HK-2 (cell line): ENCODE measurements around the gene DAAM1.
A peak's percentile ranks its signal among the peaks of the same experiment; 100 is the strongest.

ENCODE experiments used
- DNase-seq: peaks from one replicate; pipeline ENCODE4 v3.0.0-alpha.2; 2018; ENCODE audit not compliant: unreplicated experiment

Gene DAAM1

DNA sequence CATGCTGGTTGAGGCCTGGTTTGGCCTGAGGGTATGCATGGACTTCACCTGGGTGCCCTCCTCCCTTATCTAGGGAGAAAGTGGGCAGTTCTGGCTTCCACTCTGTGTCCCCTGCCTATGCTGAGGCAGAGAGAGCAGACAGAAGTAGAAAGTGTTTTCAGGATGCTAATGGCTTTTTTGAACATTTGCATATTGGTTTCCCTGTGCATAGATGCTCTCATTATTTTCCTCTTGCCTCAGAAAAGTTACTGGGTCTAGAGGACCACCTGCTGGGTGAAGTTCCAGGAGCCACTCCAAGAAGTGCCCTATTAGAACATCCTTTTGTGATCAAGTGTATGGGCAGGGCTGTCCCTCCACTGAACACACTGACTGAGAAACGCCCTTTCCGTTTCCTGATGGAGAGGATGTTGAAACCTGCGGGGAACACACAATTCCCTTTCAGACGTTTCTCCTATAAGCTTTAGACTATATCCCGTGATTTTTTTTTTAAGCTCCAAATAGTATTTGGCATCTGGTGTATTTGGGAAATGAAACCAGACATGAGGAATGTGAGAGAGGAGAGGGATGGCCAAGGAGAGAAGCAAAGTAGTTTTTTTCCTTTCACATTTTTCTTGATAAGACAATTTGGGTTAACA, 66.6 kb downstream of the DAAM1 start:
- no peak for DNase-seq

DNA sequence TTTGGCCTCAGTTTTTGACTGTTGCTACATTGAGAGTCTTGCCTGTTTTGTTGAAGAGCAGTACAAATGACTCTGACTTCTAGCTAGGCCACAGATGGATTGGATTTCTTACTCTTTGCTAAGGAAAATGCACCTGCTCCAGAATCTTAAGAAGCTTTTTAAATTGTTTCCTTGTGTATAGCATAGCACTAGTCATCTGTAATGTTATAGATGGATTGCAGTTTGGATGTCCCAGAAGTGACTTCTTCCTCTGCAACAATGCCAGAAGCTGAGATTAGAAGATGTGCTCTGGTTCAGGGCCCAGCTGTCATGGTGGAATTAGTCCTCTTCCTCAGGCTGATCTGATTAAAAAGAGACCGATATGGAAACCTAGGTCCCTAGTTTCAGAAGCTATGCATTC, 67.9 kb downstream of the DAAM1 start:
- no peak for DNase-seq

DNA sequence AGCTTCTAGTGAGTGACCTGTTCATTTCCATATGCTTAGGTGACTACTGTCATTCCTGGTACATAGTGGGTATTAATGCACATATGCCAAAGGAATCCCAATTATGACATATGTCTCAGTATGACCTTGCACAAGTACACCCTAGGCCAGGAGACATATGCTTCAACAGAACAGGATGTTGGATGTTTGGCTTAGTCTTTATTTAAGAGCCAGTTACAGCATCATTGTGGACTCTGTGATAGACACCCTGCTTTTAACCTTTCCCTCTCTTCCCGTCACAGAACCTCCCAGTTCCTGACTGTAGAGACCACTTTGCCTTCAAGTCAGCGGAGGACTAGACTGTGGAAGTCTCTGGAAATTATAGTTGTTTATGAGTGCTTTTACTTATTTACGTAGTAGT, 72.9 kb downstream of the DAAM1 start:
- no peak for DNase-seq

- DNase-seq = no peak
Observed at GRCh38 chr14:59262717-59263454, 74.4 kb downstream of the DAAM1 start.

DNA sequence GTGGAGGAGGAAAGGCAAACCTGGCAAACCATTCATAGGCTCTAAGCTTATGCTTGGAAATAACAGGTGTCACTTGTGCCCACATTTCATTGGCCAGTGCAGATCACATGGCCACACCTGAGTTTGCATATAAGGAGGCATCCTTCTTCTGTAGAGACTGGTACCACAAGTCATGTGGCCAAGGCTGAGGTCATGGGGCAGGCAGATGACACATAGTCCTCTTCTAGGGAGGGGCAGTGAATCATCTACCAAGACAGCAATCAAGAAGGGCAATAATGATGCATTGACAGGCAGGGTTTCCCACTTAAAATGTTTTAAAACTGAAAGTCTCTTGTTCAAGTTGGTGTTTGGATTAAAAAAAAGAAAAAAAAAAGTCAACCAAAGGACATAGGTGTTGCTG, 77.3 kb downstream of the DAAM1 start:
- peak; percentile 25 for DNase-seq

- no peak for DNase-seq
Observed at GRCh38 chr14:59267046-59267445, 78.6 kb downstream of the DAAM1 start.

- DNase-seq = no peak
Observed at GRCh38 chr14:59268011-59268410, 79.5 kb downstream of the DAAM1 start.

GRCh38 chr14:59268858-59269257, 80.4 kb downstream of the DAAM1 start:
- DNase-seq = no peak

DNA sequence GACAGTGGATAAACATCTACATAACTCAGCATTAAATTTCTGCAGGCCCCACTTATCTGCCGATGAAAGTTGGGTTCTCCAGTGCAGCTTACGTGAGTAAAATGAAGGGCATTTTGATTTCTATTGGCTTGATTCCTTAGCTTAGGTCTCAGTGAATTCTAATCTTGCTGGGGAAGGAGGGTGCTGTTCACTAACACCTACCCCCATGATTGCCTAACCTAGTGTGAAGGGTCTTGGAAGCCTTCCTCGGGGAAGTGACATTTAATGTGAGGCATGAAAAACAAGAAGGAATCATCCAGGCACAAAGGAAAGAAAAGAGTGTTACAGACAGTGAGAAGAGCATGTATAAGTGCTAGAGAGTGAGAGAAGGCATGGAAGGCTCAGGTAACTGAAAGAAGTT, 81.0 kb downstream of the DAAM1 start:
- no peak for DNase-seq

DNA sequence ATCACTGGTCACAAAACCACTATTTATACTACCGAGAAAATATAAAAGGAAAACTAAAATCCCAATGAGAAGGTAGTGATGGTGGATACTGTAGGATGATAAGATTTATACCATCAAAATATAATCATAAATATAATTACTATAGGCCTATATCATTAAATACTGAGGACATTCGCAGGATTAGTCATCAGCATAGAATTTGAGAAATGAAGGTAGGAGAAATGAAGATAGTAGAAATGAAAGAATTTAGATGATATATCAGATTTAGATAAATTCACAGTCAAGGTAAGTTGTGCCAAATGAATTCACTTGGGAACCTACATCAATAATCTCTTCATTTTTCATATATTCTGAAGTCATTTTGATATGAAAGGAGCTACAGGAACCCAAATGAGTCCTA, 82.8 kb downstream of the DAAM1 start:
- no peak for DNase-seq

GRCh38 chr14:59271734-59272133, 83.3 kb downstream of the DAAM1 start:
- DNase-seq = no peak

GRCh38 chr14:59272633-59273032, 84.2 kb downstream of the DAAM1 start:
- DNase-seq = no peak

GRCh38 chr14:59273737-59274136, 85.3 kb downstream of the DAAM1 start:
- DNase-seq = no peak

DNA sequence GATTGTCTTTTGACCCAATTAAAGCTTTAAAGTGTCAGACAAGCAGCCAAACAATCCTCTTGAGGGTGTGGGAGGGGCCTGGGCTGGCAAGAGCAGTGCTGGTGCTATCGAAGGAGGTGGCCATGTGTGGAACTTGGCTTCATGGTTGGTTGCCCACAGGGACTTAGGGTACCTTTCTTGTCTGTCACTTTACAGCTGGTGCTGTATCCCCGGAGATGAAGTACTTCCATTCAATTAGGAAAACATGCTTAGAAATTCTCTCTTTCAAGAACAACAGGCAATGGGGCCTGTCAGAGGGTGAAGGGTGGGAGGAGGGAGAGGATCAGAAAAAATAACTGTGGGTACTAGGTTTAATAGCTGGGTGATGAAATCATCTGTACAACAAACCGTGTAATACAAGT, 86.5 kb downstream of the DAAM1 start:
- DNase-seq = peak; percentile 34

DNA sequence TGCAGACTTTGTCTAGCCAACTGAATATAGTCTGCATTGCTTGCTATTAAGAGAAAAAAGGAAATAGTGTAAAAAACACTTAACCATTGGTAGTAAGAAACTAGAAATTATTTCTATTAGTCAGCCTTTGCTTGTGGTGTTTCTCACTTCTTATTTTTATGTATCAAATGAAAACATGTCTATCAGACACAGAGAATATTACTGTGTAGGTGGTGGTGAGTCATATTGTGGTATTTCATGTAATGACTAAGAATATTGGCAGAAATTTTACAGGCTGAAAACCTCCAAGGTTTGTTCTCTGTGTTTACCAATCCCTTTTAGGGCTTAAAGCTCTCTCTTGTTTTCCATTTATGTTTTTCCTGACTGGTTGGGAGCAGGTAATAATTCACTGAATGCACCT, 87.2 kb downstream of the DAAM1 start:
- DNase-seq = no peak

DNA sequence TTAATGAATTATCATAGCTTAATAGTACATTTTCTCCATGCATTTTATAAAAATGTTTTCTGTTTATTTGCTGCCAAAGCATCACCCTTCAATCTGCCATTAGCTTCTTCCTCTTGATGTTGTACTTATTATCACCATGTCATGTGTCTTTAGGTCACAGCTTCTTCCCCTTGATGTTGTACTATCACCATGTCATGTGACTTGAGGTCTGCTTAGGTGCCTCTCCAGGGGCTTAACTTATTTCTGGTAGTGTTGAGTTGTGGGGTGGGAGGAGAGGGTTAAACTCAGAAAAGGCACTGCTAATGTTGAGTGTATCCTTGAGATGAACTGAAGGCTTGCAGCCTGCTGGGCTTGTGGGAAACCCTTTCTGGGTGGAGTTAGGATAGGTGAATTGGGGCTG, 87.8 kb downstream of the DAAM1 start:
- no peak for DNase-seq

DNA sequence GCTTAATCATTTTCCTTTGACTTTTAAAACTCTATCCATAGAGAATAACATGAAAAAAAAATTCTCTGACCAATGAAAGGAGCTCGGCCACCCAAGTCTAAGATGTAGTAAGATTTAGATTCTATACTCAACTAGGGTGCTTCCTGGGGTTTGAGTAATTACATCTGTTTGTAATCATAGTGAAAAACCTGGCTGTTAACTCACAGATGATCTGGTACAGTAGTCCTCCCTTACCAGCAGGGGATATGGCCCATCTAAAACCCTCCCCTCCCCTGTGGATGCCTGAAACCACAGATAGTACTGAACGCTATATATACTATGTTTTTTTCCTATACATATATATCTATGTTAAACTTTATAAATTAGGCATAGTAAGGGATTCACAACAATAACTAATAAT, 89.2 kb downstream of the DAAM1 start:
- DNase-seq = no peak

DNA sequence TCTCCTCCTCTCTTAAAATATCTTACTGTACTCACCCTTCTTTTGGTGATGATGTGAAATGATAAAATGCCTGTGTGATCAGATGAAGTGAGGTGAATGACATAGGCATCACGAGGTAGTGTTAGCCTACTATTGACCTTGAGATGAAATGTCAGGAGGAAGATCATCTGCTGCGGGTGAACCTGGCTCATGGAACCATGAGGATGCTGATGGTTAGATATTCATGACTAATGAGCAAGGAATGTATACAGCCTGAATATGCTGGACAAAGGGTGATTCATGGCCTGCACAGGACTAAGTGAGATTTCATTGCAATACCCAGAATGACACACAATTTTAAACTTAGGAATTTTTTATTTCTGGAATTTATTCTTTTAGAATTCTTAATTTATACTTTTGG, 89.6 kb downstream of the DAAM1 start:
- peak; percentile 46 for DNase-seq

- DNase-seq = no peak
Observed at GRCh38 chr14:59280961-59281360, 92.5 kb downstream of the DAAM1 start.

GRCh38 chr14:59281609-59282377, 93.3 kb downstream of the DAAM1 start:
- DNase-seq = no peak

DNA sequence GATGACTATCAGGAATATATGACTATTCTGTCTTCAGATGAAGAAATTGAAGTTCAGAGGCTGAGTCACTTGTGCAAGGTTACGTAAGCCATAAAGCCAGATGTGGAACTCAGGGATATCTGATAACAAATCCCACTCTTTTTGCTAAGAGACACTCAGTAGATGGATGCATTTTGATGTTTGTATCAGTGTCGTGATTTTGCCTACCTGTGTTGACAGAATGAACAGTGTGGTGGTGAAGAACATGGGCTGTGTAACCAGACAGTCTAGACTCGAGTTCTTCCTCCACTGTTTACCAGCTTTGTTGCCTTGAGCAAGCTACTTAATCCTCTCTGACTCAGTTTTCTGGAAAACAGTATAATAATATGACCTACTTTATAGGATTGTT, 93.9 kb downstream of the DAAM1 start:
- no peak for DNase-seq

DNA sequence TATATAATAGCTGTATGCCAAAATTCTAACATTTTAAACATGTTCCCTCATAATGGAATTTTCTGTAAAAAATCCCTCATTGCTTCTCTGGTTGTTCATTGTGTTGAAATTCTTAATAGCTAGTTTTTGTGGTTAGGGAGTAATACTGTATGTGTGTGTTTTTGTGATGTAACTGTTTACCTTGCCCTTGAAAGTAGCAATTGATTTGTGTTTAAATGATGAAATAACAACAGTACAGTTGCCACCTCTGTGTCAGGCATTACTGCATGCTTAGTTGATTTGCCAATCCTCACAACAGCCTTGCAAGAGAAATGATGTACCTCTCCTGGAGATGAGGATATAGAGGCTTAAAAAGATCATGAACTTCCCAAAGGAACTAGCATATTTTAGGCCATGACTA, 94.9 kb downstream of the DAAM1 start:
- DNase-seq = no peak

GRCh38 chr14:59284059-59284458, 95.6 kb downstream of the DAAM1 start:
- no peak for DNase-seq
